GM19240 (cell line): ENCODE data around the gene NPL.
A peak's percentile ranks its signal among the peaks of the same experiment; 100 is the strongest.

Experiments used
- DNase-seq: peaks from one replicate; pipeline ENCODE4 v3.0.0; 2011; ENCODE audit warnings: low spot score; ENCODE audit not compliant: insufficient read length

NPL gene

DNA sequence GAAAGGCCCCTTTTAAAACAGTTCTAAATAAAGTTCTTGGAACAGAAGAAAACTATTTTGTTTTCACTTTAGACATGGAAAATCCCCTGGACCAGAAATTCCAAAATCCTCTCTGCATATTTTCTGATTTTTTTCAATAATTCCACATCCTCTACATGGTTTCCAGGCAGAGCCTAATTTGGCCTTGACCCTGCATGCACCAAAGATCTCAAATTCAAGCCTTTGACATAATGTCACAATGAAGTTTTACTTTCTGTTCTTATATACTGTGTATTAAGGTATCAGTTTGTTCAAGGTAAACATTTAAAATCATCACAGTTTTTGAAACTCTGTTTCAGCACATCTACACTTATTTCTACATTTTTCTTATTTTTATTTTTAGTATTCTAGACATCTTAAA is 12.2 kb upstream of the NPL start:
- DNase-seq, result no peak

DNA sequence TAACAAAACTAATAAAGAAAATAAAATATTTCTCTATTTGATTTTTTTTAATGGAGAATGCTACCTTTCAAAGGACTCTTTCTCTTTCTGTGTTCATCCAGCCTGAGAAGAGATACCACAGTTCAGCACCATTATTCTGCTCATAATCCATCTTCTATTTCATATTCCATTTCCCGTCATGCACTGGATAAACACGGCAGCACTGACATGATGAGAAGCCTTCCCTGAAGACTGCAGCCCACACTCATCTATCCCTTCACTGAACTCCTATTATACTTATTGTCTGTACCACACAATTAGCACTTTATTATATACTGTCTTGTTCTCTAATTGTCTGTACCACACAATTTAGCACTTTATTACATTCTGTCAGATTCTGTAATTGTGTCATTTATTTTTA is 10.7 kb upstream of the NPL start:
- DNase-seq, result no peak

DNA sequence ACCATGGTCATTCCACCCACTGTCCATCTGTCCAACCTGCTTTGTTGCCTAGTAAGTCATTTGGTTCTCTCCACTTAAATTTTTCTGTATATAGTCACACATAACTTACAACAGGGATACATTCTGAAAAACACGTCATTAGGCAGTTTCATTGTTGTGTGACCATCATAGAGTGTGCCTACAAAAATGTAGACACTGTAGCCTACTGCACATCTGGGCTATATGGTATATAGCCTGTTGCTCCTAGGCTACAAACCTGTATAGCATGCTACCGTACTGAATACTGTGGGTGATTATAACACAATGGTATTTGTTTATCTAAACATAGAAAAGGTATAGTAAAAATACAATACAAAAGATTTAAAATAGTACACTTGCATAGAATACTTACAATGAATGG is 10.0 kb upstream of the NPL start:
- DNase-seq, result no peak

DNA sequence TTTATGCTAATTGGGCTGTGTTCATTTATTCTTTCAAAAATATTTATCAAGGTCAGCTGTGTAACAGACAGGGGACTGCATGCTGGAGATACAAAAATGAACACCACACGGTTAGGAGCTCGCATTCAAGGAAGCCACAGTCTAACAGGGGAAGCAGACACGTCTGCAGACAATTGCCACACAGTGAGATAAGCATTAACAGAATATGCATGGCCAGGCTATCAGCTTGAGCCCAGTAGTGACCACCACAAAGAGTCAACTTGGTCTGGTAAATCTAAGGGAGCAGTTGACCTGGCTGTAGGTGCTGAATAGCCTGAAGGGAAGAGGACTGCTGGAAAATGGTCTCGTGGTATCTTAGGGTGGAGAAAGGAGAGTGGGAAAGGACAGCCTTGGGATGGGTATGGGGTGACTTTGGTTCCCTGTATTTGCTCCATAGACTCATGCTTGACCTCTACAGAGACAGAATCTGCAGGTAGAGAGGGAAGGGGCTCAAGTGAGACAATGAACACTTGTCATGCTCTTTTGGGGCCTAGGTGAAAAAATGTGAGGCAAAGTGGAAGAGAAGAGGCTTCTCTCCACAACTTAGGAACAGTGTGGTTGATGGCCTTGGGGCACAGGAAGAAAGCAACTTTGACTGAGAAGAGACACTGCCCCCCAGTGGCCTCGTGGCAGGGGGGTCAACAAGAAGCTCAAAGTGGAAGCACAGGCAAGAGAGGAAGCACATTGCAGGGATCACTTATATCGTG is 7.6 kb upstream of the NPL start:
- DNase-seq, result peak; percentile 23

DNA sequence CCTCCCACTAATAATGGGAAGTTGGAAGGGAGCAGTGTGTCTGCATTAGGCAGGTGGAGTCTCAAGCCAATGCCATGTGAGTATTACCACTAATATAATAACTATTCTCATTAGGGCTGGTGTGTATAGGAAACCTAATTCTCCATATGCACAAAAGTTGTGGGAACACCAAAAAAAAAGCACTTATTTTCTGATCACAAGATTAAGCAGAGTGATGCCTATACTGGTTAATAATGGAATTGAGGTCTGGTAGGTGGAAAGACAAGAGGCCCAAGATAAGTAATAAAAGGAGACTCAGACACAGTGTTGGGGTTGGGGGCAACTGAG is 7.0 kb upstream of the NPL start:
- DNase-seq, result no peak

DNA sequence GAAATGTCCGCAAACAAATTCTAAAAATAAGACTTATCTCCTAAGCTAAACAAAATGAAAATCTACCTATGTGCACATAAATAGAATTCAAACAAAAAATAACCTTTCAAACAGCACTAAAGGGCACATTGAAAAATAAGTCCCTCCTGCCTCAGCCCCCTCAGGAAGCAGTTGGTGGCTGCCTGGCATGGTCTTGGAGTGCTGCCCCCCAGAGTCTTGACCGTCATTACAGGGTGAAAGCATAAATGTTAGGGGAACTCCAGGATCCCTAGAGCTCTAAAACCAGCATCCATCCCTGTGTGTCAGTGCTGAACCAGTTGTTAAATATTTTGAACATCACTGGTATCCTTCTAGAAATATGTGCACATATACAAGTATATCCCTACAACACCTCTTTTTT is 6.5 kb upstream of the NPL start:
- no peak for DNase-seq

DNA sequence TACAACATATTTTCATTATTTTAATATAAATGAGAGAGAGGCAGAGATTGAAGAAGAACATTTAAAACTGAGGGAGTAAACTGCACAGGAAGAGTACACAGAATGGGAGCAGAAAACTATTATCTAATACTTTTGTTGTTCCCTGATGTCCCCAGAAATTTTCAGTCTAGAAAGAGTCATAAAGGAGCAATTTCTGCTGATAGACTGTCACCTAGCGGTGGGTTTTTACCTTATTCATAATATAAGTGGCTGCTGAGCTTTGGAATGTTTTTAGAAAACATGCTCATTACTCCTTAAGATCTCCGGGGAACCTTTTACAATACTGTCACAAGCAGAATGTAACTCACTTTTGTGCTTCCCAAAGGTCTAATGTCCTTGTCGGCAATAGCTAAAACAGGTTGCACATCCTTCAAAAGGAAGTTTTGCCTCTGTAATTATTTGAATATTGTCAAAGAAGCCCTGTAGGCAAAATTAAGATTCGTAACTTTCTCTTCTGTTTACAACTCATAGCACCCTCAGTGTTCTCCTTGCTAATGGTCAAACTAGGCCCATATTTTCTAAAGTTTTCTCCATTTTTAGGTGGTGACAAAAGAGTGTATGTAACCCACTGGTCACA is 4.9 kb upstream of the NPL start:
- DNase-seq, result no peak

DNA sequence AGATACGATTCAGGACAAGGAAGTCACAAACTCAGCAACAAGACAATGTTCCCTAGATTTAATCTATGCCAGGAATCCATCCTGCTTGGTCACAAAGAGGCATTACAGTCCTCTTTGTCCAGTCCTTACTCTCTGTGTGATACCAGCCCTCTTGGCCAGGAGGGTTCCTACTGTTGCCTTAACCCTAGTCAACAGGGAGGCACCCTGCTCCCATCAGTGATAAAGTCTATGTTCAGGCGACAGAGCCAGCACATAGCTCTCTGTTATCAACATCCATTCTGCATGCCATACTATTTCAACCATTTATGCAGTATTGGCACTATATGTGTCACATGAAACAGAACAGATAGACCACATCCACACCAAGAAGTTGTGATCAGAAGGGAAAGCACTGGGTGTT is 4.4 kb upstream of the NPL start:
- no peak for DNase-seq

DNA sequence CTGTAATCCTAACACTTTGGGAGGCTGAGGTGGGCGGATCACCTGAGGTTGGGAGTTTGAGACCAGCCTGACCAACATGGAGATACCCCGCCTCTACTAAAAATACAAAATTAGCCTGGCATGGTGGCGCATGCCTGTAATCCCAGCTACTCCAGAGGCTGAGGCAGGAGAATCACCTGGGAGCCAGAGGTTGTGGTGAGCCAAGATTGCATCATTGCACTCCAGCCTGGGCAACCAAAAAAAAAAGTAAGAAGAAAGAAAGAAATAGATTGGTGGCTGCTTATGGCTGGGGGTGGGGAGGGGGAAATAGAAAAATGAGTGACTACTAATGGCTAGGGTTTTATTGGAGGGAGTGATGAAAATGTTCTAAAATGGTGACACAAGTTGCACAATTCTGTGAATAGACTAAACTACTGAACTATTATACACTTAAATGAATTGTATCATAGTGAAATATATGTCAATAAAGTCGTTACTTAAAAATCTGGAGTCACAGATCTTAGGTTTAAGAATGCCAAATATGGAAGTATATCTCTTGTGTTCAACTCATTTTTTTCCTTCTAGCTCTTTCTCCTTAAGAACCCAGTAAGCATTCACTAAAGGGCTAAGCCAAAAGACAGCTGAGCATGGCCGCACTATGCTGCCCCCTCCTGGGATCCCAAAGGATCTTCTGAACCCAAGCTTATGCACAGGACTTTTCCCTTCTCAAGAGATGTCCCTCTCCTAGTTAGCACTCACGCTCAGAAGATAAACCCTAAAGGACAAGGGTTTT is 3.2 kb upstream of the NPL start:
- no peak for DNase-seq

DNA sequence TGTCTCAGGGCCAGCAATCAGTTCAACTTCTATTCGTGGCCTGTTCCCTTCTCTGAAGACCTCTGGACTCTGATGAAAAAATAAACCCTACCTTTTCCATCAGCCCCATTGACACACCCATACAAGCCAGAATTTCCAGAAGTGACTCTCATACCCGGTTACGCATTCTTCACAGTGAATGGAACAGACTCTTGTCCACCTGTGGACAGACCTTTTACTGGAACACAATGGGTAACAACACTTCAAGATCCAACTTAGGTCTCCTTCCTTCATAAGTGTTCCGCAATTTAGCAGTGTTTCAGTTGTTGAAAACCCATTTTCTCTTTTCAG is 2.6 kb upstream of the NPL start:
- DNase-seq, result no peak

DNA sequence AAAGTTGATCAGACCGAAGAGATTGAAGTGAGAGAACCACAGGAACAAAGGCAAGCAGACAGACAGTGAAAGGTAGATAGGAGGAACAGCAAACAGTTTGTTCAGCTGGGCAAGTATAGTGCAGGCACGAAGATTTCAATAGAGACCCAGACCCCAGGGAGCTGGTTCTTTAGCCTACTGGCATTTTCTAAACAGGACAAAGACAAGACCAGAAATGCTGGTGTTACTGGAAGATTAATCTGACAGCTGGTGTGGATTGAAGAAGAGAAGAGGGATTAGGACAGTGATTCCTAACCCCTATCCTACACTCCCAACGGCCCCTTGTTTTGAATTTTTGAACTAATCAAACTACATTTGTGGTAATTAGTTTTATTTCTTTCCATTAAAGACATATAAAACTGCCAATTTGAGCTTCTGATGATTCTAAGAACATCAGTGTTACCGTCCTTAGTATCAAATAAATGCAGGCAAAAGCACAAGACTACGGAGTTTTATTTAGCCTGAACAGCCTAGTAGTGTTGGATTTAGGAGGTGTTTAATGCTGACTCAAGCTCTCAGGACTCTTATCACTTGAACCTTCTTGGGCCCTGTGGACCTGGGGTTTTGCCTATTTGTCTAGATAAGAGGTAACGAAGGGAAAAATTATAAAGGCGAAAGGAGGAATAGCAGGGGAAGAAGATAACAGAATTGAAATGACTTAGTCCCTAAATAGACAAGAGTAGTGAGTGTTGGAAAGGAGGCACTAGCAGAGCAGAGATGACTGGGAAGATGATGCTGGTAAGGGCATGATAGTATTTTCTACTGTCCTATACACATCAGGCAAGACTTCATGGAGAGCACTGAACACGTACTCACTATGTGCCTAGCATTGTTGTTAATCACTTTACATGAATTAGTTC is 2.0 kb downstream of the NPL start:
- DNase-seq, result no peak

DNA sequence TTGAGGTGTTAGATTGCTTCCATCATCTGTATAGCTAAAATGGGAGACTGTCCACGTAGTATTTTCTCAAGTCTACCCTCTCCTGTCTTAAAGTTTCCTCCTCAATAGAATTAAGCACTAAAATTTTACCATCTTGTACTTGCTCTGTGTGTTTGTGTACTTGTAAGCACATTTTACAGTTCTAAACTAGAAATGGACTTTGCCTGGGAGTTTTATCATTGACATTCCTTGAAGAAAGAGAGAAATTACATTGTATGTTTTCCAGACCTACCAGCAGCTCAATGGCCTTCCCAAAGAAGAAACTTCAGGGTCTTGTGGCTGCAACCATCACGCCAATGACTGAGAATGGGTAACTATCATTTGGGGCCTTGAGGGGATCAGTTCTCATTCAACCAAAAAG is 4.5 kb downstream of the NPL start:
- DNase-seq, result no peak

DNA sequence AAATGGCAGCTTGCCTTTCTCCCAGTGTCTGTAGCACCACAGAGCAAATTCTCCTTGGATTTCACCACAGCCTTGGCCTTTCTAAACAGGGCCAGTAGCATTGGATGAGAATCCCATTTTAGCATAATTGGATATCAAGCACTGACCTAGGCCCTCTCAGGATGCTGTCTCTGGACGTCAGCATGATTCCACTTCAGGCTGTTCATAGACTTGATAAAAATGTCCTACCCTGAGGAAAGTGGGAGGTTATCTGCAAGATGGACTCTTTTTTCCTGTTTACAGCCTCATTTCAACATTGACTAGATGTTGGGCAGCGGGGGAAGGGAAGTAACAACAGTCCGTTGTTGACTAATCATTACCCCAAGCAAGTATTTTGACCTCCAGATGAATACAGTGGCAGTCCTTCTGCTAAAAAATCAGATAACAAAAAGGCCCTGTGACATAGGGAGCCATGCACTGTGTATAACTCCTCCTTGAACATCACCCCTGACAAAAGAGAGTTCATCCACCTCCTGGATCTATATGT is 5.2 kb downstream of the NPL start:
- DNase-seq, result no peak

DNA sequence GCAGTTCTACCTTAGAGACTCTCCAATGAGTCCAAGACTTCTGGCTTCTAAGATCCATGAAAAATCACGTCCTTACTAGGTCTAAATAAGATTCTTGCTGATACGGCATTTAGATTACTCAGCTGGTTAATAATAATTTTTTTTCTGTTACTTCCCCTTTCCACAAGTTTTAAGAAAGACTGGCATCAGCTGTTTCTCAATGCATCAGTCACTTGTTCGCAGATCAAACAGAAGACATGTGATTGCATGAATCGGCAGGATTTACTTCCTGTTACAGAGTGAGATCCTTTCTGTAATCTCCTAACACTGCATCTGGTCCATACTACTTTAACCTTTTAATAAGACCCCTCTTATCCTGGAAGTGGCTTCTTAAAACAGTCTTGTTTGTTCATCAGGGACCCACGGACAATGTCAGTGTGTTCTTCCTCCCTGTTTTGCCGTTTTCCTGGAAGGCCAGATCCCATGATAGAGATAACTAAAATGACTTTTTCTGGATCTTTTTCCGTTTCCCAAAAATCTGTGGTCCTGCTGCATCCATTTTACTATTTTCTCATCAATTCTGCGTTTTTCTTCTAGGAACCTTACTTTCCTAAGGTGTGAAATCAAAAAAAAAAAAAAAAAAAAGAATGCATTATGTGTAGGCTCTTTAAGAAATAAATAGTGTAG is 6.1 kb downstream of the NPL start:
- no peak for DNase-seq

DNA sequence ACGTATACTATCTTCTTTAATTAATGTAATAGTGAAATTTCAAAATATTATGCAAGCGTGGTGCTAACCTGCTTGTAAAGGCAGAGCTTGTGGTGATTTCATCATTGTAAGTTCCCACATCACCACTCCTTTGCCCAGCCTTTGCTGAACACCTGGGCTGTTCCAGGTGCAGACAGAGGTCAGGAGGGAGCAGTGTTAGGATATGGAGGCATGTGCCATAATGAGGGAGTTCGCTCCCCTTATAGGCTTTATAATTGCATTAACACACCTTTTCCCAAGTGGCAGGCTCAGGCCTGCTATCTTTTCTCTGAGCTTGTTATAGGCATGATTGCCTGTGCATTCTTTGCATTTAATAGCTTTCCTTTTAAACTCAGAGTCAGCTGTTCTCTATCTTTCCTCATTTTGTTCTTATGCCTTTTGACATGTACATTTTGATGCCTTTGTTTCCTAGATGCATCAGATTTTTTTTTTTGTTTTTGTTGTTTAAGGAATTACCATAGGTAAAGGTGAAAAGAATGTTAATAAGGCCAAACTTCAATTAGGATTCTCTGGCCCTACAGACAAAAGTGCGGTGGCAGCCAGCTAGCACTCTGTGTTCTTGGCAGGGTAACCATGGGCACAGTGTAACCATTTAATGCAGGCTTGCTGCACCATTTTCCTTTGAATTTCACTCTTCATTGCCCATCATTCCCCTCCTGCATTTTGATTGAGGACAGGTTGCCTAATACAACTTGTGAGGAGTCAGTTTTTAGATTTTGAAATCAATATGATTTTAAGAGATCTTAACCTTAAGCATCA is 12.6 kb downstream of the NPL start:
- no peak for DNase-seq

DNA sequence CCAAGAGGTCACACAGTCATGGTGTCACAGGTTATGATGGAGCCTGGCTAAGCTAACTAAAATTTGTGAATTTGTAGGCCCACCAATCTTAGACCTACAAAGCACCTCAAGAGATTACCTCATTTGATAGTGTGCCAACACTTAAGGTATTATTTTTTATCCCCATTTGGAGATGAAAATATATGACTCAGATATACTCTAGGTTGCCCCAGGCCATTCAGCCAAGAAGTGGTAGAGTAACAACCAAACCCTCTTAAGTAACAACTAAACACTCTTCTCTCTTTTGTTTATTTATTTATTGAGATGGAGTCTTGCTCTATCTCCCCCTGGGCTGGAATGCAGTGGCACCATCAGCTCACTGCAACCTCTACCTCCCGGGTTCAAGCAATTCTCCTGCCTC is 14.3 kb downstream of the NPL start:
- no peak for DNase-seq

DNA sequence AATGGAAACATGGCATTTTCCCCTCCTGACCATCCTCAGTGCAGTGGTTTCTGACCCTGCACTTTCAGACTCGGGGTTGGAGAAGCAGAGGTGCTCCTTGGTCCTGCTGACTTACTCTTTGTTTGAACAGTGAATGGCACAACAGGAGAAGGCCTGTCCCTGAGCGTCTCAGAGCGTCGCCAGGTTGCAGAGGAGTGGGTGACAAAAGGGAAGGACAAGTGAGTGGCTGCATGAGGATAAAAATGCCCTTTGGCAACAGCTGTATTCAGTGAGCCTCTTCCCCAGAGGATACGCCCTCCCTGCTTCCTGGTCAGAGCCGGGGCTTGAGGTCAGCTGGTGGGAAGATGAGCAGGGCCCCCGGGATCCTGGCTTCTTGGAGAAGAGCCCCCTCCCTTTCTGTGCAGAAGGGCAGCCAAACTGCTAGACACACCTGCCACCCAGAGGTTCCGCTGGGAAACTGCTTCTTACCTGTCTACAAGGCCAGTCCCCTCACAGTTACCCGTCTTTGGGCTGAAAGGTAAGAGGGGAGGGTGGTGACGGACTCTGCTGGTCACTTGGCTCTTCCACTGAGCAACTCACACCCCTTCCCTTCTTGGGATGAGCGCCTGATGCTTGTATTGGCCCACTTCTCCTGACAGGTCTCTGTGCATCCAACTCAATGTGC is 16.6 kb downstream of the NPL start:
- no peak for DNase-seq

DNA sequence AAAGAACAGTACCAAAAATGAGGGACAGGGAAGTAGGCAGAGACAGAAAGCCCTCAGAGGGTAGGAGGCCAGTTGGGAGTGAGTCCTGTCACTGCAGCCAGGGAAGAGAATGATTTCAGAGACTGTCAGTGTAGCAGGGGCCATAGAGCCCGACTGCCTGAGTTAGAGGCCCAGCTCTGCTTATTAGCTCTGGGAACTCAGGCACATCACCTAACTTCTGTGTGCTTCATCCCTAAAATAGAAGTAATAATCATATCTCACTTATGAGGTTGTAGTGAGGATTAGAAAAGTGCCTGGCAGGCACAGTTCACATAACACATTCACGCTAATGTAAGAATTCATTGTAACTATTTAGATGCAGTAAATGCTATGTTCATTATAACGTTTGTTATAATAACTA is 18.3 kb downstream of the NPL start:
- DNase-seq, result no peak

DNA sequence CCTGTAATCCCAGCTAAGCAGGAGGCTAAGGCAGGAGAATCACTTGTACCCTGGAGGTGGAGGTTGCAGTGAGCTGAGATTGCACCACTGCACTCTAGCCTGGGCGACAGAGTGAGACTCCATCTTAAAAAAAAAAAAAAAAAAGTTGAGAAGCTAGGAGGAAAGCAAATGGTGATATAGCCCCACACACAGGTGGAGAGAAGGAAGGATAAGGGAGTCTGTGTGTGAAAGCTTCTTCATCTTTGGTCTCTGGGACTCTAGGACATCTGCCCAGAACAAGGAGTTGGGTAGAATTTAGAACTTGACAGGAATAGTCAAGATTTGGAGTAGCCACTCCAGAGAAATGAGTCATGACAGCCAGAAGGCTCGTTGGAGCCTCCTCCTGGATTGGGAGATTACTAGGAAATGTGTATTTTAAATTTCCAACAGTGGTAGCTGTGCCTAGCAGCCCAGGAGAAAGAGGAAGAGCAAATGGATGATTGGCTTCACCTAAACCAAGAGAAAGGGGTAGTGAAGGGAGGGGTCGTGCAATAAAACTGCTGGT is 19.9 kb downstream of the NPL start:
- DNase-seq, result no peak
